ENCODE data around the gene MCEE. TPM values are rescaled to one million over a fixed set of nuclear protein-coding genes. Genes with fewer than 3 reads are reported as not detected.

Gene MCEE
- total RNA-seq, 1 experiment from 2014 or later: 15.8 TPM

DNA sequence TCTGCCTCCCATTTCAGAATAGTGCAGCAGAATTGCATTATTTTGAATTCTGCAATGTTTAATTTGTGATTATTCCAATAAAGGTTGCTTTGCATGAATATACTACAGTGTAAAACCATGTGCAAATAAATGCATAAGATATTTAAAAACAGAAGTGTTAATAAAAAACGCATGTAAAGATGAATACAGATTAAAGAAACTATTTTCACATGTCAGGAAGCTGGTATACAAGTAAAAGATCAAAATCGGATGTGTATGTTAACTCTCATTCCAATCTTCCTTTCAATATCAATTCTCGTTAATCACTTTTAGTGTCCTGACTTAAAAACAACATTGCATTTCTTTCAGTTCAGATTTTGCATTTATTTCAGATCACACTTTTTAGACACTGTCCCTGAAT, 3.1 kb downstream of the MCEE start:
- no peak overlapping the region for H3K27ac ChIP-seq
- no TSS peak for BruUV-seq (replicated peaks)
- H3K9me3 ChIP-seq (ENCODE audit: insufficient read depth, low read depth): no peaks in the 10 kb centered on the region
- CTCF ChIA-PET: no interaction called here
- intact Hi-C loops (cut with micrococcal nuclease; ENCODE audit: unreplicated experiment): no loop called here
- no peaks in the 10 kb centered on the region for H3K9me2 ChIP-seq (ENCODE audit: insufficient read depth)
- no peaks in the 10 kb centered on the region; the same call in 1 of the 2 replicates for H3K36me3 ChIP-seq (ENCODE audit: low read depth)
- H3F3A ChIP-seq (ENCODE audit: insufficient read depth, low read depth): peaks cover 13% of the 10 kb centered on the region; the same call in 1 of the 2 replicates
- peaks cover 46% of the 10 kb centered on the region for H3K79me2 ChIP-seq (ENCODE audit: low read depth)
- no peaks in the 10 kb centered on the region for H4K20me1 ChIP-seq (ENCODE audit: insufficient read depth)
- TF ChIP-seq, protein P1, sequence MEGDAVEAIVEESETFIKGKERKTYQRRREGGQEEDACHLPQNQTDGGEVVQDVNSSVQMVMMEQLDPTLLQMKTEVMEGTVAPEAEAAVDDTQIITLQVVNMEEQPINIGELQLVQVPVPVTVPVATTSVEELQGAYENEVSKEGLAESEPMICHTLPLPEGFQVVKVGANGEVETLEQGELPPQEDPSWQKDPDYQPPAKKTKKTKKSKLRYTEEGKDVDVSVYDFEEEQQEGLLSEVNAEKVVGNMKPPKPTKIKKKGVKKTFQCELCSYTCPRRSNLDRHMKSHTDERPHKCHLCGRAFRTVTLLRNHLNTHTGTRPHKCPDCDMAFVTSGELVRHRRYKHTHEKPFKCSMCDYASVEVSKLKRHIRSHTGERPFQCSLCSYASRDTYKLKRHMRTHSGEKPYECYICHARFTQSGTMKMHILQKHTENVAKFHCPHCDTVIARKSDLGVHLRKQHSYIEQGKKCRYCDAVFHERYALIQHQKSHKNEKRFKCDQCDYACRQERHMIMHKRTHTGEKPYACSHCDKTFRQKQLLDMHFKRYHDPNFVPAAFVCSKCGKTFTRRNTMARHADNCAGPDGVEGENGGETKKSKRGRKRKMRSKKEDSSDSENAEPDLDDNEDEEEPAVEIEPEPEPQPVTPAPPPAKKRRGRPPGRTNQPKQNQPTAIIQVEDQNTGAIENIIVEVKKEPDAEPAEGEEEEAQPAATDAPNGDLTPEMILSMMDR (conservative IDR thresholded peaks at IDR 0.05): no peak
- TF ChIP-seq EZH2 (IDR thresholded peaks at IDR 0.05; ENCODE audit: low read depth): no peak
- no peak overlapping the region for H3K4me3 ChIP-seq
- peaks cover 34% of the 10 kb centered on the region for H3K4me1 ChIP-seq (replicated peaks; ENCODE audit: insufficient read depth)
- no peaks in the 10 kb centered on the region for H3K27me3 ChIP-seq (ENCODE audit: insufficient read depth, low read depth)
- H3K4me2 ChIP-seq: no peak overlapping the region
- no peak for DNase-seq
- no peak overlapping the region for H2AFZ ChIP-seq
- POLR2A ChIA-PET (ENCODE audit: unreplicated experiment): no interaction called here

DNA sequence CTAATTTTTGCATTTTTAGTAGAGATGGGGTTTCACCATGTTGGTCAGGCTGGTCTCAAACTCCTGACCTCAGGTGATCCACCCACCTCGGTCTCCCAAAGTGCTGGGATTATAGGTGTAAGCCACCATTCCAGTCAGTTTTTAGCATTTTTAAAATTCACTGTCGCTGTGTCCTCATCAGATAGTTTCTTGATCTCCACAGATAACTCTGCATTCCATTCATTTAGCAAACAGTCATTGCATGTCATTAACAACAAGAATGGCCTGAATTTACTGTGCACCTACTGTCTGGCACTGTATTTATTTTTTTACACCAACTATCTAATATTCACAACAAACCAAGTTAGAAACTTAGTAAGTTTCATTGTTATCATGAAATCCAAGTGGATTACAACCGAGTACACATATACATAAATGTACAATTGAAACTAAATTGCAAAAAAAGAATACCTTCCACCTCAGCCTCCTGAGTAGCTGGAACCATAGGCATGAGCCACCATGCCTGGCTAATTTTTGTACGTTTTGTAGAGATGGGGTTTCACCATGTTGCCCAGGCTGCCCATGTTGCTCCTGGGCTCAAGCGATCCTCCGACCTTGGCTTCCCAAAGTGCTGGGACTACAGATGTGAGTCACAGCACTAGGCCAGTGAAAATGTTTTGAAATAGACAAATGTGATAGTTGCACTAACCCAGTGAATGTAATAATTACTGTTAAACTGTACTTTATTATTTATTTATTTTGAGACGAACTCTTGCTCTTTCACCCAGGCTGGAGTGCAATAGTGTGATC, 4.3 kb downstream of the MCEE start:
- Histone ChIP-seq H3F3A (ENCODE audit: insufficient read depth, low read depth) (peaks cover 13% of the 10 kb centered on the region; the same call in 1 of the 2 replicates), H3K4me2 (no peak overlapping the region), H3K4me1 (replicated peaks; ENCODE audit: insufficient read depth) (peaks cover 25% of the 10 kb centered on the region), H4K20me1 (ENCODE audit: insufficient read depth) (no peaks in the 10 kb centered on the region), H3K4me3 (no peak overlapping the region), H3K36me3 (ENCODE audit: low read depth) (no peaks in the 10 kb centered on the region; the same call in 1 of the 2 replicates), H3K27me3 (ENCODE audit: insufficient read depth, low read depth) (no peaks in the 10 kb centered on the region), H3K9me2 (ENCODE audit: insufficient read depth) (no peaks in the 10 kb centered on the region), H3K27ac (no peak overlapping the region), H3K79me2 (ENCODE audit: low read depth) (peaks cover 34% of the 10 kb centered on the region), H3K9me3 (ENCODE audit: insufficient read depth, low read depth) (no peaks in the 10 kb centered on the region), H2AFZ (no peak overlapping the region)
- POLR2A ChIA-PET (ENCODE audit: unreplicated experiment): interaction anchor here (0.6 kb wide), 2 partner anchors 19 to 1903 kb away, joined by 3 read pairs; no protein-coding TSS in a partner anchor
- no peak for DNase-seq
- intact Hi-C loops (cut with micrococcal nuclease; ENCODE audit: unreplicated experiment): no loop called here
- no TSS peak for BruUV-seq (replicated peaks)
- CTCF ChIA-PET: interaction anchor here (0.6 kb wide), 1 partner anchor 98 kb away, joined by 16 read pairs; no protein-coding TSS in a partner anchor
- no peak for TF ChIP-seq EZH2 (IDR thresholded peaks at IDR 0.05; ENCODE audit: low read depth)
- TF ChIP-seq, protein P1 (conservative IDR thresholded peaks at IDR 0.05): no peak

DNA sequence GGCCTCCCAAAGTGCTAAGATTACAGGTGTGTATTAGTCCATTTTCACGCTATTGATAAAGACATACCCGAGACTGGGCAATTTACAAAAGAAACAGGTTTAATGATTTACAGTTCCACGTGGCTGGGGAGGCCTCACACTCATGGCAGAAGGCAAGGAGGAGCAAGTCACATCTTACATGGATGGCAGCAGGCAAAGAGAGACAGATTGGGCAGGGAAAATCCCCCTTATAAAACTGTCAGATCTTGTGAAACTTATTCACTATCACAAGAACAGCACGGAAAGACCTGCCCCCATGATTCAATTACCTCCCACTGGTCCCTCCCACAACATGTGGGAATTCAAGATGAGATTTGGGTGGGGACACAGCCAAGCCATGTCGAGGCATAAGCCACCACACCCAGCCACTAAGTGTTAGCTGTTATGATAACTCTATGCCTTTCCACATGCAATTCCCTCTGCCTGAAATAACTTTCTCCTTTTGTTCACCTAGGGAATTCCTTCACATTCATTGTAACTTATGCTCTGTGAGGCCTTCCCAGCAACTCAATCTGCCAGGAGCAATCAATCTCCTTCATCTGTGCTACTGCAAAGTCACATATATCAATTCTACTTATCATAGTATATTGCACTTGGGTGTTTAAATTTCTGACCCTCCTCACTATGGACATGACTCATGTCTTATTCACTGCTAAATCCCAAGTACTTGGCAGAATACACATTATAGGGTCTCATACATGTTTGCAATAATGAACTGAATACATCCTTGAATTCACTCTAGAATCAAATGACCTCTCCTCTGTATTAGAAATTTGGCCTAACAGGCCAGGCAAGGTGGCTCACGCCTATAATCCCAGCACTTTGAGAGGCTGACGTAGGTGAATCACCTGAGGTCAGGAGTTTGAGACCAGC, 7.4 kb downstream of the MCEE start:
- Histone ChIP-seq H3K36me3 (ENCODE audit: low read depth) (no peaks in the 10 kb centered on the region; the same call in 1 of the 2 replicates), H3K27me3 (ENCODE audit: insufficient read depth, low read depth) (no peaks in the 10 kb centered on the region), H2AFZ (no peak overlapping the region), H3K79me2 (ENCODE audit: low read depth) (peaks cover 16% of the 10 kb centered on the region), H3F3A (ENCODE audit: insufficient read depth, low read depth) (no peaks in the 10 kb centered on the region), H3K4me3 (no peak overlapping the region), H3K4me2 (no peak overlapping the region), H3K9me3 (ENCODE audit: insufficient read depth, low read depth) (no peaks in the 10 kb centered on the region), H3K4me1 (replicated peaks; ENCODE audit: insufficient read depth) (peaks cover 15% of the 10 kb centered on the region), H4K20me1 (ENCODE audit: insufficient read depth) (no peaks in the 10 kb centered on the region), H3K27ac (no peak overlapping the region), H3K9me2 (ENCODE audit: insufficient read depth) (no peaks in the 10 kb centered on the region)
- no peak for DNase-seq
- intact Hi-C loops (cut with micrococcal nuclease; ENCODE audit: unreplicated experiment): no loop called here
- no TSS peak for BruUV-seq (replicated peaks)
- TF ChIP-seq, protein P1 (conservative IDR thresholded peaks at IDR 0.05): no peak
- TF ChIP-seq EZH2 (IDR thresholded peaks at IDR 0.05; ENCODE audit: low read depth): no peak
- ChIA-PET CTCF (no interaction called here), POLR2A (ENCODE audit: unreplicated experiment) (no interaction called here)
